HCT116 (cell line): ENCODE data around the gene FTO. TPM values are rescaled to one million over a fixed set of nuclear protein-coding genes. Genes with fewer than 3 reads are reported as not detected.

Source experiments
- ATAC-seq: fragments of 200-7000 bp; cut with Tn5 transposase; 2 replicates; pipeline ENCODE4 v1.9.1; 2020; ENCODE audit warnings: mild to moderate bottlenecking, moderate library complexity
- BruUV-seq: library from RNA; stranded (reverse); fragments of 400-500 nt; replicated peaks from 2 replicates; lab custom pipeline; 2021; lab: Mats Ljungman, UMichigan
- CTCF ChIA-PET: fragments of 300-600 bp; sonication (Branson Sonifier 250); formaldehyde crosslinking; loops from one replicate; lab custom pipeline; 2021; ENCODE audit warnings: antibody characterized with exemption; lab: Charles Lee
- POLR2A ChIA-PET: fragments of 300-600, 350-600 bp; sonication (Branson Sonifier 250); formaldehyde crosslinking; loops from one replicate; lab custom pipeline; 2021; ENCODE audit warnings: antibody characterized with exemption; lab: Charles Lee
- RAD21 ChIA-PET, 2 experiments: fragments of 300-600 bp; sonication (Branson Sonifier 250); formaldehyde crosslinking; loops; one replicate each; lab custom pipeline; 2023; ENCODE audit warnings: low total read pairs in 2 of 2; ENCODE audit not compliant: uncharacterized antibody in 2 of 2, unreplicated experiment in 2 of 2, low non-redundant PET in 1 of 2; lab: Charles Lee
- DNase-seq: peaks from one replicate; pipeline ENCODE4 v3.0.0-alpha.2; 2010; ENCODE audit warnings: low read depth, low spot score
- H2AFZ ChIP-seq: fragments of 200-600 bp; shearing (Covaris generic), sonication (generic); 2 replicates; pipeline ENCODE4 v1.6.1; 2017; ENCODE audit warnings: low read depth, mixed run types, mixed read lengths, antibody characterized with exemption, low read length; ENCODE audit not compliant: poor library complexity, severe bottlenecking
- H3K27ac ChIP-seq: 2 replicates; pipeline ENCODE4 v1.5.1; 2012; ENCODE audit warnings: low read depth, low read length
- H3K27me3 ChIP-seq: fragments of 200-600 bp; sonication (generic); 2 replicates; pipeline ENCODE4 v1.6.1; 2016; ENCODE audit warnings: mixed run types, low read length, mixed read lengths; ENCODE audit not compliant: insufficient read depth
- H3K36me3 ChIP-seq, 2 experiments: fragments of 200-500 bp in 1 of 2; fragments of 200-600 bp in 1 of 2; sonication (Bioruptor generic) in 1 of 2; sonication (generic) in 1 of 2; 2 replicates each; pipeline versions ENCODE4 v1.5.1 to v1.6.1; 2014 to 2016; ENCODE audit warnings: low read length in 2 of 2, inconsistent platforms in 1 of 2, mixed read lengths in 1 of 2, mixed run types in 1 of 2; ENCODE audit not compliant: insufficient read depth in 2 of 2, control insufficient read depth in 1 of 2
- H3K4me1 ChIP-seq, 2 experiments: fragments of 200-600 bp in 1 of 2; sonication (generic) in 1 of 2; 2 replicates each; pipeline versions ENCODE4 v1.5.1 to v1.6.1; 2012 to 2017; ENCODE audit warnings: low read length in 2 of 2, inconsistent platforms in 1 of 2, mild to moderate bottlenecking in 1 of 2, mixed read lengths in 1 of 2, mixed run types in 1 of 2, moderate library complexity in 1 of 2; ENCODE audit not compliant: insufficient read depth in 2 of 2, control insufficient read depth in 1 of 2
- H3K4me2 ChIP-seq: fragments of 200-600 bp; sonication (generic); 2 replicates; pipeline ENCODE4 v1.6.1; 2017; ENCODE audit warnings: mixed run types, low read length, mixed read lengths
- H3K4me3 ChIP-seq, 2 experiments: fragments of 200-600 bp in 1 of 2; sonication (generic) in 1 of 2; replicated peaks in 1 of 2; 2 replicates each; pipeline ENCODE4 v1.5.1; 2011 to 2016; ENCODE audit warnings: low read length in 2 of 2, control low read depth in 1 of 2, low read depth in 1 of 2, mild to moderate bottlenecking in 1 of 2, mixed read lengths in 1 of 2, mixed run types in 1 of 2
- H3K79me2 ChIP-seq: fragments of 200-600 bp; sonication (generic); 2 replicates; pipeline ENCODE4 v1.6.1; 2017; ENCODE audit warnings: mild to moderate bottlenecking, mixed run types, low read length, moderate library complexity, mixed read lengths; ENCODE audit not compliant: insufficient read depth
- H3K9ac ChIP-seq: fragments of 200-600 bp; sonication (generic); 2 replicates; pipeline ENCODE4 v1.6.1; 2016; ENCODE audit warnings: low read length, mixed read lengths
- H3K9me2 ChIP-seq: fragments of 200-600 bp; sonication (generic), shearing (Covaris generic); 2 replicates; pipeline ENCODE4 v1.6.1; 2017; ENCODE audit warnings: mixed run types, mild to moderate bottlenecking, moderate library complexity; ENCODE audit not compliant: insufficient read depth
- H3K9me3 ChIP-seq, 2 experiments: fragments of 200-500 bp in 1 of 2; fragments of 200-600 bp in 1 of 2; sonication (Bioruptor generic) in 1 of 2; sonication (generic) in 1 of 2; 2 replicates each; pipeline ENCODE4 v1.6.1; 2014 to 2017; ENCODE audit warnings: low read length in 2 of 2, mixed read lengths in 2 of 2, inconsistent platforms in 1 of 2, low read depth in 1 of 2, mild to moderate bottlenecking in 1 of 2, mixed run types in 1 of 2, moderate library complexity in 1 of 2; ENCODE audit not compliant: control insufficient read depth in 1 of 2, insufficient read depth in 1 of 2
- H4K20me1 ChIP-seq: fragments of 200-600 bp; sonication (generic), shearing (Covaris generic); 2 replicates; pipeline ENCODE4 v1.6.1; 2017; ENCODE audit warnings: mixed run types, mild to moderate bottlenecking, moderate library complexity; ENCODE audit not compliant: insufficient read depth
- ATF3 ChIP-seq: IDR thresholded peaks from 2 replicates; pipeline ENCODE4 v1.6.1; 2012
- CEBPB ChIP-seq: IDR thresholded peaks from 2 replicates; pipeline ENCODE4 v1.6.1; 2012; ENCODE audit warnings: low read depth
- EGR1 ChIP-seq: IDR thresholded peaks from 2 replicates; pipeline ENCODE4 v1.6.1; 2012; ENCODE audit warnings: low read depth
- ELF1 ChIP-seq: IDR thresholded peaks from 2 replicates; pipeline ENCODE4 v1.6.1; 2012; ENCODE audit warnings: low read depth, borderline replicate concordance
- EZH2 ChIP-seq: fragments of 200-600 bp; sonication (generic); IDR thresholded peaks from 2 replicates; pipeline ENCODE4 v1.6.1; 2017; ENCODE audit warnings: antibody characterized with exemption, mixed run types
- FOSL1 ChIP-seq: IDR thresholded peaks from 2 replicates; pipeline ENCODE4 v1.6.1; 2012; ENCODE audit warnings: low read depth
- MAX ChIP-seq: IDR thresholded peaks from 2 replicates; pipeline ENCODE4 v1.6.1; 2012
- POLR2AphosphoS5 ChIP-seq: IDR thresholded peaks from 2 replicates; pipeline ENCODE4 v1.6.1; 2011; ENCODE audit warnings: mild to moderate bottlenecking, low read depth, low read length, moderate library complexity
- RAD21 ChIP-seq: IDR thresholded peaks from 2 replicates; pipeline ENCODE4 v1.6.1; 2012; ENCODE audit warnings: low read depth, mild to moderate bottlenecking
- SIN3A ChIP-seq: IDR thresholded peaks from 2 replicates; pipeline ENCODE4 v1.6.1; 2012; ENCODE audit warnings: low read depth
- TCF7L2 ChIP-seq: IDR thresholded peaks from 2 replicates; pipeline ENCODE4 v1.7.0; 2011; ENCODE audit warnings: borderline replicate concordance, inconsistent platforms; ENCODE audit not compliant: insufficient read depth, insufficient read length; ENCODE audit errors: extremely low read depth
- YY1 ChIP-seq: IDR thresholded peaks from 2 replicates; pipeline ENCODE4 v1.6.1; 2011; ENCODE audit warnings: low read length, low read depth, moderate library complexity, mild to moderate bottlenecking; ENCODE audit not compliant: insufficient replicate concordance; ENCODE audit errors: extremely low read depth
- ZNF274 ChIP-seq: fragments of 200-500 bp; sonication (Bioruptor generic); IDR thresholded peaks from 2 replicates; pipeline ENCODE4 v1.6.1; 2014; ENCODE audit warnings: mild to moderate bottlenecking, low read depth, low read length, inconsistent platforms
- intact Hi-C: fragments of 100-400 bp; cut with micrococcal nuclease; formaldehyde crosslinking; loops from 2 replicates; pipeline ENCODE4 v1.10.0; 2022
- total RNA-seq: library from RNA; stranded (reverse); gene quantifications from one replicate; pipeline ENCODE4 v1.2.1, GENCODE V29; 2021; ENCODE audit not compliant: unreplicated experiment
- TF ChIP-seq, protein P1 (sequence below): IDR thresholded peaks from 2 replicates; pipeline ENCODE4 v1.6.1; 2011; ENCODE audit warnings: mild to moderate bottlenecking, low read length, moderate library complexity; ENCODE audit not compliant: insufficient replicate concordance; ENCODE audit errors: extremely low read depth

Gene FTO
- total RNA-seq, 1 experiment from 2014 or later, result 55.2 TPM

DNA sequence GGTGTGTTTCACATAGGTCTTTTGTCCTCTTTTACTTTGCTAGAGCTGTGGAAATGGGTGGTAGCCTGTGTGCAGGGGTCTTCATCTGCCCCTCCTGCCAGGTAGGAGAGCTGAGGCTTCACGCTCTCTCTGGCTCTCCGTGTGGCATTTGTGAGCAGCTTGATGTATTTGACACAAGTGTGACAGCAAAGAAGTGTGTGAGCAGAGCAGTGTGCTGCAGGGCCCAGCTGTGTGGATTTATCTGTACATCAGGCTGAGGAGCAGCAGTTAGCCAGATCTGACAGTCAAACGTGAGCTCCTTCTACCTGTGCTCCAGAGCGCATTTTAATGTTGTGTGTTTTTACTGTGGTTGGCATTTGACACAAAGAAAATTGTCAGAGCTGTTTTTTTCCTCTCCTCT is 101.8 kb downstream of the FTO start:
- Histone ChIP-seq H3K4me1 (peaks cover 11 to 22% of the 10 kb centered on the region in 2 experiments), H3K27me3 (no peaks in the 10 kb centered on the region), H2AFZ (no peak overlapping the region), H3K9ac (no peak overlapping the region), H3K4me2 (no peak overlapping the region), H3K9me3 (no peaks in the 10 kb centered on the region), H3K9me2 (no peaks in the 10 kb centered on the region), H3K79me2 (peaks cover 20% of the 10 kb centered on the region), H3K4me3 (no peak overlapping the region), H4K20me1 (no peaks in the 10 kb centered on the region), H3K36me3 (no peaks in the 10 kb centered on the region), H3K27ac (no peak overlapping the region)
- ChIA-PET CTCF (no interaction called here), POLR2A (no interaction called here), RAD21 (no interaction called here)
- DNase-seq (no peak), ATAC-seq (no peak)
- intact Hi-C loops, result no loop called here
- no peak for TF ChIP-seq FOSL1
- no peak for TF ChIP-seq POLR2AphosphoS5
- TF ChIP-seq TCF7L2, result no peak
- TF ChIP-seq MAX, result no peak
- TF ChIP-seq RAD21, result no peak
- TF ChIP-seq ZNF274, result no peak
- no peak for TF ChIP-seq SIN3A
- no peak for TF ChIP-seq ELF1
- no TSS peak for BruUV-seq

GRCh38 chr16:53809088-53809932 is 105.4 kb downstream of the FTO start:
- ChIA-PET CTCF (no interaction called here), POLR2A (no interaction called here), RAD21 (no interaction called here)
- 0 out of 2 replicates have a peak, but pooled peaks cover 5% of the 10 kb centered on the region for H3K79me2 ChIP-seq
- ATAC-seq (no peak), DNase-seq (no peak)
- no peak overlapping the region for H2AFZ ChIP-seq
- no peaks in the 10 kb centered on the region for H4K20me1 ChIP-seq
- peaks cover 9 to 18% of the 10 kb centered on the region in 2 experiments for H3K4me1 ChIP-seq
- no peaks in the 10 kb centered on the region for H3K27me3 ChIP-seq
- intact Hi-C loops, result no loop called here
- no peaks in the 10 kb centered on the region for H3K36me3 ChIP-seq
- no peak overlapping the region for H3K27ac ChIP-seq
- H3K9me2 ChIP-seq, result no peaks in the 10 kb centered on the region
- no peak for TF ChIP-seq EZH2
- TF ChIP-seq SIN3A, result no peak
- no peak for TF ChIP-seq YY1
- TF ChIP-seq ELF1, result no peak
- TF ChIP-seq, protein P1, sequence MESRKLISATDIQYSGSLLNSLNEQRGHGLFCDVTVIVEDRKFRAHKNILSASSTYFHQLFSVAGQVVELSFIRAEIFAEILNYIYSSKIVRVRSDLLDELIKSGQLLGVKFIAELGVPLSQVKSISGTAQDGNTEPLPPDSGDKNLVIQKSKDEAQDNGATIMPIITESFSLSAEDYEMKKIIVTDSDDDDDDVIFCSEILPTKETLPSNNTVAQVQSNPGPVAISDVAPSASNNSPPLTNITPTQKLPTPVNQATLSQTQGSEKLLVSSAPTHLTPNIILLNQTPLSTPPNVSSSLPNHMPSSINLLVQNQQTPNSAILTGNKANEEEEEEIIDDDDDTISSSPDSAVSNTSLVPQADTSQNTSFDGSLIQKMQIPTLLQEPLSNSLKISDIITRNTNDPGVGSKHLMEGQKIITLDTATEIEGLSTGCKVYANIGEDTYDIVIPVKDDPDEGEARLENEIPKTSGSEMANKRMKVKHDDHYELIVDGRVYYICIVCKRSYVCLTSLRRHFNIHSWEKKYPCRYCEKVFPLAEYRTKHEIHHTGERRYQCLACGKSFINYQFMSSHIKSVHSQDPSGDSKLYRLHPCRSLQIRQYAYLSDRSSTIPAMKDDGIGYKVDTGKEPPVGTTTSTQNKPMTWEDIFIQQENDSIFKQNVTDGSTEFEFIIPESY, result no peak
- TF ChIP-seq CEBPB, result no peak
- no peak for TF ChIP-seq TCF7L2
- TF ChIP-seq FOSL1, result no peak
- TF ChIP-seq ATF3, result no peak
- TF ChIP-seq EGR1, result no peak
- no peak overlapping the region for H3K4me2 ChIP-seq
- no peak overlapping the region for H3K9ac ChIP-seq
- H3K9me3 ChIP-seq, result no peaks in the 10 kb centered on the region
- no peak overlapping the region for H3K4me3 ChIP-seq
- BruUV-seq, result no TSS peak
